Kidney epithelial cell (primary cell): ENCODE results near the gene ITPK1. TPM values are rescaled to one million over a fixed set of nuclear protein-coding genes. Genes with fewer than 3 reads are reported as not detected.

Source experiments
- DNase-seq: peaks from one replicate; pipeline ENCODE4 v3.0.0-alpha.2; 2010; ENCODE audit warnings: low read depth
- H3K27me3 ChIP-seq: 2 replicates; pipeline ENCODE4 v1.6.0; 2011; ENCODE audit warnings: low read length; ENCODE audit not compliant: control insufficient read depth, insufficient read depth
- H3K36me3 ChIP-seq: 2 replicates; pipeline ENCODE4 v1.5.1; 2011; ENCODE audit warnings: low read length; ENCODE audit not compliant: control insufficient read depth, insufficient read depth
- H3K4me3 ChIP-seq: 2 replicates; pipeline ENCODE4 v1.5.1; 2011; ENCODE audit warnings: low read depth, mild to moderate bottlenecking, control low read depth, low read length
- total RNA-seq: library from RNA; depleted of rRNA; stranded (reverse); fragments of >200 nt; gene quantifications from 2 replicates; pipeline ENCODE4 v1.2.3, GENCODE V29; 2015
- TF ChIP-seq, protein P1 (sequence below): IDR thresholded peaks from 2 replicates; pipeline ENCODE4 v1.5.1; 2011; ENCODE audit warnings: mild to moderate bottlenecking, moderate library complexity, low read length, control low read depth, inconsistent platforms; ENCODE audit not compliant: insufficient read depth, poor library complexity, severe bottlenecking

The ITPK1 gene
- total RNA-seq, 1 donor from 2014 or later = 21.3 TPM

DNA sequence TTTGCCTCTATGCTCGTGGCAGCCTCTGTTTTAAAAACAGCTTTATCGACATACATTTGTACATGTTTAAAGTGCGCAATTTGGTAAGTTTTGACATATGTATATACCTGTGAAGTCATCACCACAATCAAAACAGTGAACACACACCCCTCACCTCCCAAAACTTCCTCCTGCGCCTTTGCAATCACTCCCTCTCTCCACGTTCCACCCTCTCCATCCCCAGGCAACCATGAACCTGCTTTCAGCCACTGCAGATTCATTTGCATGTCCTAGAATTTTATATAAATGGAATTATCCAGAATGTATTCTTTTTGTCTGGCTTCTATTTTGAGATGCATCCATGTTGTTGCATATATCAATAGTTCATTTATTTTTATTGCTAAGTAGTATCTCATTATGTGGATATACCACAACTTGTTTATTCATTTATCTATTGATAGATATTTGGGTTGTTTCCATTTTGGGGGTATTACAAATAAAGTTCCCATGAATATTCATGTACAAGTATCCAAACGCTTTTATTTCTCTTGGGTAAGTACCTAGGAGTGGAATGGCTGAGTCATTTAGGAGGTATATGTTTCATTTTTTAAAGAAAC, 208.3 kb downstream of the ITPK1 start:
- no peak for DNase-seq
- Histone ChIP-seq H3K27me3 (peaks cover 15% of the 10 kb centered on the region), H3K4me3 (no peak overlapping the region), H3K36me3 (no peaks in the 10 kb centered on the region)
- TF ChIP-seq, protein P1, sequence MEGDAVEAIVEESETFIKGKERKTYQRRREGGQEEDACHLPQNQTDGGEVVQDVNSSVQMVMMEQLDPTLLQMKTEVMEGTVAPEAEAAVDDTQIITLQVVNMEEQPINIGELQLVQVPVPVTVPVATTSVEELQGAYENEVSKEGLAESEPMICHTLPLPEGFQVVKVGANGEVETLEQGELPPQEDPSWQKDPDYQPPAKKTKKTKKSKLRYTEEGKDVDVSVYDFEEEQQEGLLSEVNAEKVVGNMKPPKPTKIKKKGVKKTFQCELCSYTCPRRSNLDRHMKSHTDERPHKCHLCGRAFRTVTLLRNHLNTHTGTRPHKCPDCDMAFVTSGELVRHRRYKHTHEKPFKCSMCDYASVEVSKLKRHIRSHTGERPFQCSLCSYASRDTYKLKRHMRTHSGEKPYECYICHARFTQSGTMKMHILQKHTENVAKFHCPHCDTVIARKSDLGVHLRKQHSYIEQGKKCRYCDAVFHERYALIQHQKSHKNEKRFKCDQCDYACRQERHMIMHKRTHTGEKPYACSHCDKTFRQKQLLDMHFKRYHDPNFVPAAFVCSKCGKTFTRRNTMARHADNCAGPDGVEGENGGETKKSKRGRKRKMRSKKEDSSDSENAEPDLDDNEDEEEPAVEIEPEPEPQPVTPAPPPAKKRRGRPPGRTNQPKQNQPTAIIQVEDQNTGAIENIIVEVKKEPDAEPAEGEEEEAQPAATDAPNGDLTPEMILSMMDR = no peak

DNA sequence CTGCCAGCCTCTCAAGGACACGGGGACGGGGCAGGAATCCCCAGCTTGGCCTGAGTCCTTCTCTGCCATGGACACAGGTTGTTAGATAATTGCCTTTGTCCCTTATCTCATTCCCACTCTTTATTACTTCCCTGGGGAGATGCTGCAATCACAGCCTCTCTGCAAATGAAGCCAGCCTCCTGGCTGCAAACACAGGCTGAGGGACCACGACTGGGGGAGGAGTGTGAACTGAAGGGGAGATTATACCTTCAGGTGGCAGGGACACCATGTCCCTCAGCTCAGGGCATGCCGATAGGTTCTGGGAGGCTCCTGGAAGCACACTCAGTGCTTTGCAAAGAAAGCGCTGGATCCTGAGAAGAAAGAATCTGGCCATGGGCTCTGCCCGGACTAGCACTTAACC, 208.9 kb downstream of the ITPK1 start:
- no peaks in the 10 kb centered on the region for H3K36me3 ChIP-seq
- TF ChIP-seq, protein P1 = no peak
- no peak for DNase-seq
- no peak overlapping the region for H3K4me3 ChIP-seq
- H3K27me3 ChIP-seq = peaks cover 20% of the 10 kb centered on the region

DNA sequence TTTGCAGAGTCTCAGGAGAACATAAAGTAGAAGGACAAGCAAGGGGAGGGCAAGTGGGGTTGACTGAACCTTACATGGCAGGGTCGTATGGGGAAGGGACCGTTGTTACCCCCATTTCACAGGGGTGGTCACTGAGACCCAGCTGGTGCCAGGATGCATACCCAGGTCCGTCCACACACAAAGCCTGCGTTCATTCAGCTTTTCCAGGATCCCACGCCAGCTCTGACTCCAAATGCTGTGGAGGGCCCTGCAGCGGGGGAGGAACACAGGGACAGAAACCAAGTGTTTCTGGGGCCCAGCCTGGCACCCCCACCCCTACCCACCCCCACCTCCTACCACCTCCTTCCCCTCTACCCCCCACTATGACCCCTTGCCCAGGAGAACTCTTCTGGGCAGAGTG, 209.3 kb downstream of the ITPK1 start:
- DNase-seq = no peak
- TF ChIP-seq, protein P1 = no peak
- peaks cover 20% of the 10 kb centered on the region for H3K27me3 ChIP-seq

DNA sequence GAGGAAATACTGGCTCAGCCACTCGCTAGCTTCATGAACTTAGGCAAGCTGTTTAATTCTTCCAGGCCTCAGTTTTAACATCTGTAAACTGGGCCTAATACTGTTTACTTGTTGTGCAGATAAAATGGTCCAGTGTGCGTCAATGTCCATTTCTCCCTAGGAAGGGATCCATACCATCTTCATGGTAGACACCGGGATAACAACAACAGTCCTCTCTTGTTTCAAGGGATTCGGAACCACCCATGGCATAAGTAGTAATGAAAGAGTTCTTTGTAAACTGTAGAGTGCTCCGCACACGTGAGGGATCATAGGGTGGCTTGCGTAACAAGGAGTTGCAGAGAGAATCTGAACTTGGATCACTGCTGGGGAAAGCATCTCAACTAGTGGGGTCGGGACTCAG, 210.1 kb downstream of the ITPK1 start:
- Histone ChIP-seq H3K36me3 (no peaks in the 10 kb centered on the region), H3K27me3 (peaks cover 20% of the 10 kb centered on the region), H3K4me3 (no peak overlapping the region)
- DNase-seq = no peak
- TF ChIP-seq, protein P1 = no peak

More for the DNA sequence above, 209.3 kb downstream of the ITPK1 start:
- Histone ChIP-seq H3K4me3 (no peak overlapping the region), H3K36me3 (no peaks in the 10 kb centered on the region)

DNA sequence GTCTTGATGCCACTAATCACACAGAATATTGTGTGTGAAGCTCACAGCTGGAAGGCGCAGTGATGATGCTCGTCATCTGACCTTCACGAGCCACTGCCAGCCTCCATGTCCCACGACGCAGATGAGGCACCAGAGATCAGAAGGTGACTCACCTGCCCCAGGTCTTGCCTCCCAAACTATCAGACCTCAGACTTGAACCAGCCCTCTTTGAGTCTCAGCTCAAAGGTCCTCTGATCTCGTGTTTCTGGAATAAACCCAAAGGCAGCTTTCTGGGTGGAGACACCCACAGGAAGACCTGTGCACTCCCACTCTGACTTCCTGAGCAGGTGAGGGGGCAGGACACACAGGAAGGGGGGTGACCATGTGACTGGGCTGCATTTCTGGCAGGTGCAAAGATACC, 212.4 kb downstream of the ITPK1 start:
- no peak overlapping the region for H3K4me3 ChIP-seq
- H3K36me3 ChIP-seq = no peaks in the 10 kb centered on the region
- H3K27me3 ChIP-seq = peaks cover 20% of the 10 kb centered on the region
- TF ChIP-seq, protein P1 = no peak
- no peak for DNase-seq

DNA sequence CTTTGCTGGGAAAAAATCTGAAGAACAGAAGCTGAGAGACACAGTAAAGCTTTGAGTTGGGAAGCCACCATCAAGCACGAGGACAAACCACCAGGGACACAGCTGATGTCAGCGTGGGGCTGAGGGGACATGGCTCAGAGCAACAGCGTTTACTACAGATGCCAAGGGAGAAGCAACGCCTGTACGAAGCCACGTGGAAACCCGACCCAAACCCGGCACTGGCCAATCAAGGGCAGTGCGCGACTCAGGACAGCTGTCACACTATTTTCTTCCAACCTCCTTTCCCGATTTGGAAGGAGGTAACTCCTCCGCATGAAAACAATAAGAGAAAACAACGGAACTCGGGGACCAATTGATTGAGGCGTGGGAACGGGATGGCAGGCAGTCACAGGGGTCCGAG, 213.0 kb downstream of the ITPK1 start:
- Histone ChIP-seq H3K36me3 (no peaks in the 10 kb centered on the region), H3K4me3 (no peak overlapping the region), H3K27me3 (peaks cover 20% of the 10 kb centered on the region)
- DNase-seq = no peak
- TF ChIP-seq, protein P1 = no peak
